ENCODE measurements around the gene GPD1. TPM values are rescaled to one million over a fixed set of nuclear protein-coding genes. Genes with fewer than 3 reads are reported as not detected.

The GPD1 gene
- total RNA-seq, 6 donors from 2014 or later = 2.1 to 73.1 (median 60.2) TPM

DNA sequence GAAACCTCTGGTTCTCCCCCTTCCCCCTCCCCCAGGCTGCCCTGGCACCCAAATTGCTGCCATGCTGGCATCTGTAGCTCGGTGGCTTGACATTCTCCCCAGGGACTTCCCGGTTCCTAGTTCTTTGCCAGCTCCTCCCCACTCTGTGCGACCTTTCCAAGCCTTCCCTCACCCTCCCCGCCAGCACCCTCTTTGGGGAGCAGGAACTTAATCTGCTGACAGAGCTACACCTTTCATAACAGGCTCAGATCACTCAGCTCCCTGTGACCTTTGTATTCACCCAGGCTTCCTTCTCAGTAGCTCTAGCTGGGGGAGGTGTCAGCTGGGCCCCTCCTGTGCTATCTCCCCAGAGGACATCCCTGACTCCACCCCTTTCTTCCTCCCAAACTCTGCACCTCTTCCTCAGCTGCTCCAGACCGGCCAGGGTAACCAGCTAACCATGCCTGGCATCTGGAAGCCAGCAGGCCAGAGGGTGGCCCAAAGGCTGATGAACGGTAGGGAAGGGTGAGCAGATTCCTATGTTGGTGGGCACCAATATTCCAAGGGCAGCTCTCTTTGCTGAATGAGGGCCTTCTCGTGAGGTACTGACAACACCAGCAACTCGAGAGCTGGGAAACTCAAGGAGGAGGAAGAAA, 6.4 kb downstream of the GPD1 start:
- Histone ChIP-seq H3K27me3 (no peaks in the 10 kb centered on the region), H3K4me3 (peak overlapping the region in 1 of 4 donors; percentile 3), H3K4me1 (peaks cover 32 to 42% (median 40%) of the 10 kb centered on the region in 4 donors), H3K9me3 (no peaks in the 10 kb centered on the region), H3K36me3 (peaks cover 0 to 3% (median 0%) of the 10 kb centered on the region in 4 donors), H3K27ac (peak overlapping the region; percentile 84 to 97 (median 95))
- DNase-seq (peak in 1 of 2 donors; percentile 68), ATAC-seq (ENCODE audit: low FRiP score in 2 of 2) (no peak)
- WGBS, 2 donors = 44 to 52% methylated on average over 8 of the region's 8 CpGs
- TF ChIP-seq POLR2AphosphoS5 (IDR thresholded peaks at IDR 0.05) (peak in 1 of 2 donors; percentile 9), POLR2A (IDR thresholded peaks at IDR 0.05) (no peak)

DNA sequence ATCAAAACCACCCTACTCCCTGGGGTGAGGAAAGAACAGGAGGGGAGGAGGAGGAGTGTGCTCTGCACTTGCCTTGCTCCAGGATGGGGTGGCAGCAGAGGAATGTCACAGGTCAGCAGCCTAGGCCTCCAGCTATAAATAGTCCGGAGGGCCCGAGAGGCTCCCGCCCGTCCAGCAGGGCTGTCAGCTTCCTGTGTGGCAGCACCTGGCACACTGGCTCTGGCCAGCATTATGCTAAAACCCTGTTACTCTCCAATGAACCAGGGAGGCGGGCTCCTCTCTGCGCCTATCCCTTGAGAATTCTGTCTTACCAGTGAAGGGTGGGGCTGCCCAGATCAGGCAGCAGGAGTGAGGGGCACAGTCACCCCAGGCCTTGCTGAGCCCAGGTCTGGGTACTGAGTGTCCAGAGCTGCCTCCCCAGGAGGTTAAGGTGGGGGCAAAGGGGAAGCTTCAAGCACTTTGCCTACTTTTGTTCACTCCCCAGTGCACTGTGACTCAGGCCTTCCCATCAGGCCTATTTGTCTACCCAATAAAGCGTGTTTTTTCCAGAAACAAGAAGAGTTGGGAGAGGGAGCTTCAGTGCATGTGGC, 7.0 kb downstream of the GPD1 start:
- peak; percentile 63 to 88 for DNase-seq
- H3K36me3 ChIP-seq = peaks cover 0 to 8% (median under 1%) of the 10 kb centered on the region in 4 donors
- 19 to 36% methylated on average over 5 to 7 of the region's 7 CpGs for WGBS, 2 donors
- TF ChIP-seq POLR2AphosphoS5 (IDR thresholded peaks at IDR 0.05) (no peak), POLR2A (IDR thresholded peaks at IDR 0.05) (peak in 1 of 4 donors; percentile 33)
- TF ChIP-seq, protein P1, sequence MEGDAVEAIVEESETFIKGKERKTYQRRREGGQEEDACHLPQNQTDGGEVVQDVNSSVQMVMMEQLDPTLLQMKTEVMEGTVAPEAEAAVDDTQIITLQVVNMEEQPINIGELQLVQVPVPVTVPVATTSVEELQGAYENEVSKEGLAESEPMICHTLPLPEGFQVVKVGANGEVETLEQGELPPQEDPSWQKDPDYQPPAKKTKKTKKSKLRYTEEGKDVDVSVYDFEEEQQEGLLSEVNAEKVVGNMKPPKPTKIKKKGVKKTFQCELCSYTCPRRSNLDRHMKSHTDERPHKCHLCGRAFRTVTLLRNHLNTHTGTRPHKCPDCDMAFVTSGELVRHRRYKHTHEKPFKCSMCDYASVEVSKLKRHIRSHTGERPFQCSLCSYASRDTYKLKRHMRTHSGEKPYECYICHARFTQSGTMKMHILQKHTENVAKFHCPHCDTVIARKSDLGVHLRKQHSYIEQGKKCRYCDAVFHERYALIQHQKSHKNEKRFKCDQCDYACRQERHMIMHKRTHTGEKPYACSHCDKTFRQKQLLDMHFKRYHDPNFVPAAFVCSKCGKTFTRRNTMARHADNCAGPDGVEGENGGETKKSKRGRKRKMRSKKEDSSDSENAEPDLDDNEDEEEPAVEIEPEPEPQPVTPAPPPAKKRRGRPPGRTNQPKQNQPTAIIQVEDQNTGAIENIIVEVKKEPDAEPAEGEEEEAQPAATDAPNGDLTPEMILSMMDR (IDR thresholded peaks at IDR 0.05) = peak in 2 of 6 experiments; percentile 7 to 15
- peak overlapping the region in 2 of 4 donors; percentile 41 to 95 for H3K4me3 ChIP-seq
- H3K4me1 ChIP-seq = peaks cover 32 to 42% (median 39%) of the 10 kb centered on the region in 4 donors
- no peaks in the 10 kb centered on the region for H3K27me3 ChIP-seq
- ATAC-seq (ENCODE audit: low FRiP score in 2 of 2) = peak in 1 of 2 donors; percentile 64
- no peaks in the 10 kb centered on the region for H3K9me3 ChIP-seq
- peak overlapping the region; percentile 84 to 97 (median 95) for H3K27ac ChIP-seq

DNA sequence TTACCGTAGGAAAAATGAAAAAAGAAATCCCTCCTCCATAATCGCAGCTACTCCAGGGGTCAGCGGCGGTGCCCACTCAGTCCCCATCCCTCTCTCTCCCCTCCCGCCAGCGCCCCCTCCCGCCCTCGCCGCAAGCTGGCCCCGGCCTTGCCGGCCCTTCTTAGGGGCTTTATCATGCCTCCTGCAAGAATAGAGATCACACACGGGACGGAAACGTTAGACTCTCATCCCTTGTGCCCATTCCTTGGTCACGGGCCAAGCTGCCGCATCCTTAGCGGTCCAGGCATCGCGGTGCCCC, 7.5 kb downstream of the GPD1 start:
- peak in 1 of 2 donors; percentile 0 for ATAC-seq (ENCODE audit: low FRiP score in 2 of 2)
- peak overlapping the region; percentile 84 to 97 (median 95) for H3K27ac ChIP-seq
- DNase-seq = no peak
- peaks cover 33 to 45% (median 41%) of the 10 kb centered on the region in 4 donors for H3K4me1 ChIP-seq
- H3K9me3 ChIP-seq = no peaks in the 10 kb centered on the region
- WGBS, 2 donors = 23% methylated on average over 11 to 17 of the region's 19 CpGs
- H3K36me3 ChIP-seq = peaks cover 0 to 10% (median 3%) of the 10 kb centered on the region in 4 donors
- H3K4me3 ChIP-seq = peak overlapping the region; percentile 11 to 98 (median 68)
- no peaks in the 10 kb centered on the region for H3K27me3 ChIP-seq
- TF ChIP-seq EP300 (IDR thresholded peaks at IDR 0.05) (no peak), POLR2AphosphoS5 (IDR thresholded peaks at IDR 0.05) (no peak), POLR2A (IDR thresholded peaks at IDR 0.05) (no peak)
- TF ChIP-seq, protein P1 (IDR thresholded peaks at IDR 0.05) = no peak

DNA sequence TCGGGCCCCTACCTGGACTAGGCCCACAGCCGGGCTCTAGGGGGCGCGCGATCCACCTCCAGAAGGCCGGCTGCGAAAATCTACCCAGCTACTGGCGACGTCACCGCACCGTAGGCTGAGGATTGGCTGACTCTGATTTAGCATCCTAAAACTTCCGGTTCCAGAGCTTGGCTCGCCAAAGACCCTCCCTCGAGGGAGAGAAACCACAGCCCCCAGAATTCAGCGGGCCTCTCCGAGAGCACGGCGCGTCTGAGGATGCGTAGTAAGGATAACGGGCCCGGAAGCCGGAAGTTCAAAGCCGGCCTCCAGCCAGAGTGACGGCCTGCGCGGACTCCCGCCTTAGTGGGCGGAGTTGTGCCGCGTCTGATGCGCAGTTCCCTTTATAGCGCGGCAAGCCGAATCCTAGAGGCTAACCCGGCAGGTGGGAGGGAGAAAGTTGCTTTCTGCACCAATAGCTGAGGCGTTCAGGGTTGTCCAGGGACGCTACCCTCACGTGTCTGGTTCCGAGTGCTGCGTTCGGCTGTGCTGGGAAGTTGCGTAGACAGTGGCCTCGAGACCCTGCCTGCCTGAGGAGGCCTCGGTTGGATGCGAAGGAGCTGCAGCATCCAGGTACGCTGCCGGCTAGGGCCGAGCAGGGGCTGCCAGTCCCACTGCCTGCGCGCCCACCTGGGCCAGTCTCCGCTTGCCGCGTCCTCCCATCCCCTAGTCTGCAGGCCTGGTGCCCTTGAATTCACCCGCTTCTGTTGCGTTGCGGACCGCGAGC, 8.1 kb downstream of the GPD1 start, which contains the start of gene COX14:
Gene COX14, plus strand, starts transcription at position 544 of the 763 bp plus-strand sequence. CDS start 7,808 bp downstream, outside the sequence.
- TF ChIP-seq POLR2A (IDR thresholded peaks at IDR 0.05) (peak in 3 of 4 donors; percentile 96 to 98 (median 98)), POLR2AphosphoS5 (IDR thresholded peaks at IDR 0.05) (peak; percentile 98 to 99), EP300 (IDR thresholded peaks at IDR 0.05) (peak in 1 of 4 donors; percentile 95)
- TF ChIP-seq, protein P1 (IDR thresholded peaks at IDR 0.05) = peak; percentile 89 to 96 (median 92)
- Histone ChIP-seq H3K36me3 (peaks cover 0 to 15% (median 4%) of the 10 kb centered on the region in 4 donors), H3K4me3 (peak within 1 kb of the TSS; percentile 76 to 98 (median 96)), H3K27me3 (no peaks in the 10 kb centered on the region), H3K4me1 (peaks cover 35 to 48% (median 43%) of the 10 kb centered on the region in 4 donors), H3K9me3 (no peaks in the 10 kb centered on the region), H3K27ac (peak within 1 kb of the TSS; percentile 92 to 97 (median 95))
- ATAC-seq (ENCODE audit: low FRiP score in 2 of 2) = peak; percentile 95 to 98
- 0% methylated on average over 5 to 56 of the region's 59 CpGs for WGBS, 2 donors
- peak; percentile 96 to 99 for DNase-seq

Data from upper lobe of left lung (tissue), 6 donors.